Measurements from ENCODE around the gene FMN1.

- TF ChIP-seq CTCF (IDR thresholded peaks at IDR 0.05 in 8 of 11, conservative IDR thresholded peaks at IDR 0.05 in 3 of 11): no peak
- TF ChIP-seq POLR2A (IDR thresholded peaks at IDR 0.05): no peak
- no peak for TF ChIP-seq POLR2AphosphoS5 (IDR thresholded peaks at IDR 0.05)
These were observed 74.6 kb downstream of the FMN1 start for GRCh38 chr15:33119865-33120264.
